OCI-LY1 (cell line): ENCODE measurements around the gene PTPA.

Source experiments
- H2AFZ ChIP-seq: fragments of 200-600 bp; sonication (generic), shearing (Covaris generic); 2 replicates; pipeline ENCODE4 v1.6.0; 2014; ENCODE audit warnings: antibody characterized with exemption, mild to moderate bottlenecking, low read length
- H3F3A ChIP-seq: fragments of 200-600 bp; sonication (generic), shearing (Covaris generic); 2 replicates; pipeline ENCODE4 v1.6.0; 2014; ENCODE audit warnings: mild to moderate bottlenecking, antibody characterized with exemption, low read length, moderate library complexity; ENCODE audit not compliant: insufficient read depth
- H3K27ac ChIP-seq: fragments of 200-600 bp; sonication (generic); 2 replicates; pipeline ENCODE4 v1.5.1; 2014; ENCODE audit warnings: low read length, mixed run types, mild to moderate bottlenecking, low read depth; ENCODE audit not compliant: poor library complexity, severe bottlenecking
- H3K27me3 ChIP-seq: fragments of 200-600 bp; sonication (generic); 2 replicates; pipeline ENCODE4 v1.6.0; 2014; ENCODE audit warnings: antibody characterized with exemption, mild to moderate bottlenecking, low read length, moderate library complexity; ENCODE audit not compliant: insufficient read depth
- H3K36me3 ChIP-seq: fragments of 200-600 bp; sonication (generic); 2 replicates; pipeline ENCODE4 v1.6.1; 2014; ENCODE audit warnings: mild to moderate bottlenecking, antibody characterized with exemption, low read length, moderate library complexity, mixed read lengths; ENCODE audit not compliant: insufficient read depth
- H3K4me1 ChIP-seq: fragments of 200-600 bp; sonication (generic); 2 replicates; pipeline ENCODE4 v1.5.1; 2014; ENCODE audit warnings: mild to moderate bottlenecking, low read length, moderate library complexity; ENCODE audit not compliant: insufficient read depth, severe bottlenecking
- H3K4me2 ChIP-seq: fragments of 200-600 bp; sonication (generic), shearing (Covaris generic); 2 replicates; pipeline ENCODE4 v1.6.1; 2014; ENCODE audit warnings: low read length
- H3K4me3 ChIP-seq: fragments of 200-600 bp; sonication (generic); 2 replicates; pipeline ENCODE4 v1.5.1; 2014; ENCODE audit warnings: low read length, low read depth, mild to moderate bottlenecking, mixed read lengths; ENCODE audit not compliant: poor library complexity, severe bottlenecking
- H3K79me2 ChIP-seq: fragments of 200-600 bp; shearing (Covaris generic); 2 replicates; pipeline ENCODE4 v1.6.1; 2016; ENCODE audit warnings: mixed run types, low read length, mixed read lengths; ENCODE audit not compliant: insufficient read depth
- H3K9ac ChIP-seq: fragments of 200-600 bp; sonication (generic), shearing (Covaris generic); 2 replicates; pipeline ENCODE4 v1.6.1; 2014; ENCODE audit warnings: mild to moderate bottlenecking, low read length, mixed read lengths
- H3K9me2 ChIP-seq: fragments of 200-600 bp; sonication (generic), shearing (Covaris generic); 2 replicates; pipeline ENCODE4 v1.6.1; 2014; ENCODE audit warnings: low read depth, mild to moderate bottlenecking, low read length, mixed read lengths
- H3K9me3 ChIP-seq: fragments of 200-600 bp; shearing (Covaris generic); 2 replicates; pipeline ENCODE4 v1.6.1; 2014; ENCODE audit warnings: low read length, mixed read lengths
- H4K20me1 ChIP-seq: fragments of 200-600 bp; sonication (generic), shearing (Covaris generic); 2 replicates; pipeline ENCODE4 v1.6.0; 2016; ENCODE audit warnings: mild to moderate bottlenecking, low read length; ENCODE audit not compliant: insufficient read depth
- CTCF ChIP-seq: fragments of 200-600 bp; sonication (generic), shearing (Covaris generic); IDR thresholded peaks from 2 replicates; pipeline ENCODE4 v1.5.1; 2017; ENCODE audit warnings: mild to moderate bottlenecking, antibody characterized with exemption, low read length, moderate library complexity, mixed read lengths
- EZH2 ChIP-seq: fragments of 200-600 bp; sonication (generic), shearing (Covaris generic); IDR thresholded peaks from 2 replicates; pipeline ENCODE4 v1.8.0; 2017; ENCODE audit warnings: borderline replicate concordance, mixed run types, mild to moderate bottlenecking, antibody characterized with exemption, low read length, moderate library complexity, mixed read lengths

Gene PTPA

GRCh38 chr9:129137292-129138143 is 26.3 kb downstream of the PTPA start:
- Histone ChIP-seq H3K4me2 (no peak overlapping the region), H2AFZ (no peak overlapping the region), H3K9me3 (no peaks in the 10 kb centered on the region), H3K4me1 (peaks cover 36% of the 10 kb centered on the region), H3K9ac (no peak overlapping the region), H3K9me2 (no peaks in the 10 kb centered on the region), H3K4me3 (no peak overlapping the region), H3K27me3 (no peaks in the 10 kb centered on the region), H3F3A (peaks cover 5% of the 10 kb centered on the region; the same call in 1 of the 2 replicates), H3K27ac (no peak overlapping the region), H3K36me3 (peaks cover 46% of the 10 kb centered on the region), H3K79me2 (no peaks in the 10 kb centered on the region), H4K20me1 (no peaks in the 10 kb centered on the region)
- TF ChIP-seq CTCF (no peak), EZH2 (no peak)

GRCh38 chr9:129138144-129138462 is 26.9 kb downstream of the PTPA start:
- H3K4me3 ChIP-seq: no peak overlapping the region
- H3K9ac ChIP-seq: no peak overlapping the region
- no peaks in the 10 kb centered on the region for H4K20me1 ChIP-seq
- no peak overlapping the region for H2AFZ ChIP-seq
- H3K27me3 ChIP-seq: no peaks in the 10 kb centered on the region
- no peaks in the 10 kb centered on the region for H3K9me3 ChIP-seq
- no peak for TF ChIP-seq CTCF
- no peak for TF ChIP-seq EZH2
- H3K9me2 ChIP-seq: no peaks in the 10 kb centered on the region
- peaks cover 41% of the 10 kb centered on the region for H3K4me1 ChIP-seq
- H3K79me2 ChIP-seq: no peaks in the 10 kb centered on the region
- no peak overlapping the region for H3K27ac ChIP-seq
- H3F3A ChIP-seq: peaks cover 5% of the 10 kb centered on the region; the same call in 1 of the 2 replicates
- peaks cover 44% of the 10 kb centered on the region for H3K36me3 ChIP-seq
- H3K4me2 ChIP-seq: no peak overlapping the region

DNA sequence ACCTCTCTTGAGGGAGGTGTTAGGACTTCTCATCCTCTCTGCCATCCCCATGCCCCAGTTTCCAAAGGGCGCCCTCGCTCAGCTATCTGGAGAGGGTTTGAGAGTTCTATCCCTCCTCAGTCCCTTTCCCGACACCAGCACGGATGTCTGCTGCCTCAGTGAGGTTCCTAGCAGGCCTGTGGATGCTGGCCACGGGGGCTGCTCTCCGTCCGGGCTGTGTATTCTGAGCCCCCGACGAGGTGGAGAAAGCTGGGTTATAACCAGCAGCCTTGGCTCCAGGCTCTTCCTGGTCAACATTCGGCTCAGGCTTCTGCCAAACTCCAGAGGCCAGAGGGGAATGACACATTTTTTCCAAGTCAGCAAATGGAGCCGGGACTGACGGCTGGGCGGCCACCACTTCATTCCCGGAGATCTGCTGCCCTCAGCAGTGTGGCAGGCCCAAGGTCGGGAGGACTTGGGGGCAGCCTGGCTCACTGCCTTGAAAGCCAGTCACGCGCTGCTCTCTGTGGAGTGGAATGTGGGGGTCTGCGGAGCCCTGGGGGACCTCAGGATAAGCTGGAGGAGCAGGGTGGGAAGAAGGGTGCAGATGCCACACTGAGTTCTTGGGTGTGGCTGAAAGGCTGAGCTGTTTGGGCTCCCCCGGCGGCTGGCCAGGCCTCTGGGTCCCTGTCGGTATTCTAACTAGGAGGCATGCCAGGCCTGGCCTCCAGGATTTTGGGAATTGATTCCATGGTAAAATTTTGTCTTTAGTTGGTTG is 27.4 kb downstream of the PTPA start:
- H3K36me3 ChIP-seq: peaks cover 44% of the 10 kb centered on the region; the same call in 1 of the 2 replicates
- no peaks in the 10 kb centered on the region for H4K20me1 ChIP-seq
- H3K27ac ChIP-seq: no peak overlapping the region
- H2AFZ ChIP-seq: no peak overlapping the region
- no peak overlapping the region for H3K4me2 ChIP-seq
- no peaks in the 10 kb centered on the region for H3K27me3 ChIP-seq
- no peak for TF ChIP-seq CTCF
- TF ChIP-seq EZH2: no peak
- no peaks in the 10 kb centered on the region for H3K9me2 ChIP-seq
- no peaks in the 10 kb centered on the region for H3K79me2 ChIP-seq
- H3F3A ChIP-seq: peaks cover 5% of the 10 kb centered on the region; the same call in 1 of the 2 replicates
- no peak overlapping the region for H3K4me3 ChIP-seq
- peaks cover 44% of the 10 kb centered on the region for H3K4me1 ChIP-seq
- no peaks in the 10 kb centered on the region for H3K9me3 ChIP-seq
- H3K9ac ChIP-seq: no peak overlapping the region
